Measurements from ENCODE around the gene RAPGEF5. TPM values are rescaled to one million over a fixed set of nuclear protein-coding genes. Genes with fewer than 3 reads are reported as not detected.

Gene RAPGEF5
- total and polyA plus RNA-seq, 4 donors, result 7.1 to 54.8 (median 13.0) TPM

DNA sequence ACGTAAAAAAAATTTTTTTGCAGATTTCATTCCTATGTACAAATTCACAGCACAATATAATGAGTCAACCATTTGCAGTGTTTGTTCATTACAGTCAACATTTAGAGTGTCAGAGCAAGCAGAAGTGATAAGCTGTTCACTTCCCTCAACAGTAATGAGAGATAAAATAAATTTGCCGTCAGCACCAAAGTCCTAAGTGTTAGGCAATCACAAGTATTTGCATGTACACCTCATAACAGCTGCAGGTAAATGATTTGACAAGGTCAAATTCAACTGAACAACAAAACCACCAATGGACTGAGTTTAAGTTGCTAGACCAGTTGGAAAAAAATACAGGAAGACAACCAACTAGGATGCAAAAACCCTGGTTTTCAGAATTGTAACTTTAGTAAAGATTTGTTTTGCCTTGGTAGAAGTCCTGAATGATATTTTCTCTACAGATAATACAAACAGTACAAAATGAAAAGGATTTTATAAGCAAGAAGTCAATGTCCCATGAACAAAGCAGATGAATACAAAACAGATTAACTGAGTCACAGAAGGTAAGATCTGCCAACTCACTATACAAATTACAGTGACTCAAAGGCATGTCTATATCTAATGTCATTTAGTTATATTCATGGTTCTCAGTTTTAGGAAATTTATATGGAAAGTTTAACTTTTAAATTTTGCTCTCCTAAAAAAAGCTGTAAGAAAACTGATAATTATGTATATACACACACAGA, 10.4 kb downstream of the RAPGEF5 start (continued):
- TF ChIP-seq, protein P1, sequence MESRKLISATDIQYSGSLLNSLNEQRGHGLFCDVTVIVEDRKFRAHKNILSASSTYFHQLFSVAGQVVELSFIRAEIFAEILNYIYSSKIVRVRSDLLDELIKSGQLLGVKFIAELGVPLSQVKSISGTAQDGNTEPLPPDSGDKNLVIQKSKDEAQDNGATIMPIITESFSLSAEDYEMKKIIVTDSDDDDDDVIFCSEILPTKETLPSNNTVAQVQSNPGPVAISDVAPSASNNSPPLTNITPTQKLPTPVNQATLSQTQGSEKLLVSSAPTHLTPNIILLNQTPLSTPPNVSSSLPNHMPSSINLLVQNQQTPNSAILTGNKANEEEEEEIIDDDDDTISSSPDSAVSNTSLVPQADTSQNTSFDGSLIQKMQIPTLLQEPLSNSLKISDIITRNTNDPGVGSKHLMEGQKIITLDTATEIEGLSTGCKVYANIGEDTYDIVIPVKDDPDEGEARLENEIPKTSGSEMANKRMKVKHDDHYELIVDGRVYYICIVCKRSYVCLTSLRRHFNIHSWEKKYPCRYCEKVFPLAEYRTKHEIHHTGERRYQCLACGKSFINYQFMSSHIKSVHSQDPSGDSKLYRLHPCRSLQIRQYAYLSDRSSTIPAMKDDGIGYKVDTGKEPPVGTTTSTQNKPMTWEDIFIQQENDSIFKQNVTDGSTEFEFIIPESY (IDR thresholded peaks at IDR 0.05), result peak; percentile 28
- TF ChIP-seq SP1 (IDR thresholded peaks at IDR 0.05), result peak; percentile 69
- peak; percentile 20 to 25 for TF ChIP-seq RAD21 (IDR thresholded peaks at IDR 0.05)
- peak; percentile 59 for TF ChIP-seq HNF4G (IDR thresholded peaks at IDR 0.05)
- peak in 1 of 2 donors; percentile 29 for TF ChIP-seq GABPA (IDR thresholded peaks at IDR 0.05 in 1 of 2, conservative IDR thresholded peaks at IDR 0.05 in 1 of 2)
- TF ChIP-seq JUND (IDR thresholded peaks at IDR 0.05), result peak; percentile 53 to 78
- peak; percentile 34 for TF ChIP-seq FOXA1 (IDR thresholded peaks at IDR 0.05)

DNA sequence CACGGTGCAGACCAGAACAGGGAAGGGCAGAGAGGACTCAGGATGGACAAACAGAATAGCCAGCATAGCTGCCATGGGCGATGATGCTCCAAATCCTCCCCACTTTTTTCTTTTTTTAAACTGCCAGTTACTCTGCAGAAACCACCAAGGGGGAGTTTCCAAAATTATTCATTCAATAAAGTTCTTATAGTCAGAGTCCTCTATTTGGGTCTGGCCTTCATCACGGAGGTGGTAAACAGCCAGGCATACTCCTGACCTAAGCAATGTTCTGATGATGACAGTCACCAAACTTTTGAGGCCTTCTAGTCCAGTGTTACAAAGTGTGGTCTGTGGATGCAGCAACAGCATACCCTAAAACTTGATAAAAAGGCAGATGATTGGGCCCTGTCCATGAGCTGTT, 12.3 kb downstream of the RAPGEF5 start:
- TF ChIP-seq, protein P2, sequence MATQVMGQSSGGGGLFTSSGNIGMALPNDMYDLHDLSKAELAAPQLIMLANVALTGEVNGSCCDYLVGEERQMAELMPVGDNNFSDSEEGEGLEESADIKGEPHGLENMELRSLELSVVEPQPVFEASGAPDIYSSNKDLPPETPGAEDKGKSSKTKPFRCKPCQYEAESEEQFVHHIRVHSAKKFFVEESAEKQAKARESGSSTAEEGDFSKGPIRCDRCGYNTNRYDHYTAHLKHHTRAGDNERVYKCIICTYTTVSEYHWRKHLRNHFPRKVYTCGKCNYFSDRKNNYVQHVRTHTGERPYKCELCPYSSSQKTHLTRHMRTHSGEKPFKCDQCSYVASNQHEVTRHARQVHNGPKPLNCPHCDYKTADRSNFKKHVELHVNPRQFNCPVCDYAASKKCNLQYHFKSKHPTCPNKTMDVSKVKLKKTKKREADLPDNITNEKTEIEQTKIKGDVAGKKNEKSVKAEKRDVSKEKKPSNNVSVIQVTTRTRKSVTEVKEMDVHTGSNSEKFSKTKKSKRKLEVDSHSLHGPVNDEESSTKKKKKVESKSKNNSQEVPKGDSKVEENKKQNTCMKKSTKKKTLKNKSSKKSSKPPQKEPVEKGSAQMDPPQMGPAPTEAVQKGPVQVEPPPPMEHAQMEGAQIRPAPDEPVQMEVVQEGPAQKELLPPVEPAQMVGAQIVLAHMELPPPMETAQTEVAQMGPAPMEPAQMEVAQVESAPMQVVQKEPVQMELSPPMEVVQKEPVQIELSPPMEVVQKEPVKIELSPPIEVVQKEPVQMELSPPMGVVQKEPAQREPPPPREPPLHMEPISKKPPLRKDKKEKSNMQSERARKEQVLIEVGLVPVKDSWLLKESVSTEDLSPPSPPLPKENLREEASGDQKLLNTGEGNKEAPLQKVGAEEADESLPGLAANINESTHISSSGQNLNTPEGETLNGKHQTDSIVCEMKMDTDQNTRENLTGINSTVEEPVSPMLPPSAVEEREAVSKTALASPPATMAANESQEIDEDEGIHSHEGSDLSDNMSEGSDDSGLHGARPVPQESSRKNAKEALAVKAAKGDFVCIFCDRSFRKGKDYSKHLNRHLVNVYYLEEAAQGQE (IDR thresholded peaks at IDR 0.05), result no peak
- peaks cover 5 to 36% (median 24%) of the 10 kb centered on the region in 4 donors for H3K4me1 ChIP-seq (ENCODE audit: control insufficient read depth in 4 of 4, insufficient read depth in 4 of 4, low read length in 3 of 4)
- peaks cover 0 to 2% (median 0%) of the 10 kb centered on the region in 4 donors for H3K9me3 ChIP-seq (ENCODE audit: control insufficient read depth in 4 of 4, low read length in 3 of 4)
- no peak for DNase-seq (ENCODE audit: low spot score)
- H3K36me3 ChIP-seq (ENCODE audit: control insufficient read depth in 4 of 4, insufficient read depth in 3 of 4, low read depth in 1 of 4, low read length in 3 of 4), result no peaks in the 10 kb centered on the region
- H3K27ac ChIP-seq (ENCODE audit: low read depth in 1 of 2, low read length in 2 of 2), result peak overlapping the region; percentile 90 to 92
- 79% methylated on average over 3 of the region's 3 CpGs for WGBS
- H3K9ac ChIP-seq (ENCODE audit: low read depth in 1 of 2, low read length in 2 of 2), result no peak overlapping the region
- H3K27me3 ChIP-seq (ENCODE audit: control insufficient read depth in 4 of 4, insufficient read depth in 4 of 4, low read length in 3 of 4), result no peaks in the 10 kb centered on the region
- no peak overlapping the region for H3K4me3 ChIP-seq (ENCODE audit: low read depth in 1 of 3, low read length in 3 of 3)

DNA sequence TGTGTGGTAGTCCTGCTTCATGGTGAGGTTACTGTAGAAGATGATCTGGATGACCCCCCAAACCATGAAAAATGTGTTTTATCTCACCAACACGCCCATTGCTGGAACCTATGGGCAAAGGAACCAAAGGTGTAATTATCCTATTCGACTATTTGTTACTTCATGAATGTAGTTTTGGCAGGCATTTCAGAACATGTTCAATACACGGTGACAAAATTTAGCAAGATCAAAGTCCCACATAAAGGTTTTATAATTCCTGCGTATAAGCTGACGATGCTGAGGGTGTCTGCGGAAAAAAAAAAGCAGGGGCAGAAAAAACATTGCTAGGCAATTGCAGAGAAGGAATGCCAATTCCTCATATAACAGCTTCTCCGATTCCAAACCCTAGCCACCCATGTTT, 13.3 kb downstream of the RAPGEF5 start:
- TF ChIP-seq, protein P1 (IDR thresholded peaks at IDR 0.05), result peak; percentile 29
- TF ChIP-seq TAF1 (conservative IDR thresholded peaks at IDR 0.05) (no peak), HNF4A (conservative IDR thresholded peaks at IDR 0.05) (peak; percentile 62 to 72), RXRA (IDR thresholded peaks at IDR 0.05) (peak in 1 of 2 donors; percentile 35), NR2F2 (IDR thresholded peaks at IDR 0.05) (no peak), EGR1 (IDR thresholded peaks at IDR 0.05; ENCODE audit: low read depth in 2 of 2) (no peak)
- WGBS, result 45% methylated on average over 7 of the region's 7 CpGs
- DNase-seq (ENCODE audit: low spot score), result no peak
- H3K36me3 ChIP-seq (ENCODE audit: control insufficient read depth in 4 of 4, insufficient read depth in 3 of 4, low read depth in 1 of 4, low read length in 3 of 4), result no peaks in the 10 kb centered on the region
- H3K9ac ChIP-seq (ENCODE audit: low read depth in 1 of 2, low read length in 2 of 2), result no peak overlapping the region
- H3K27me3 ChIP-seq (ENCODE audit: control insufficient read depth in 4 of 4, insufficient read depth in 4 of 4, low read length in 3 of 4), result no peaks in the 10 kb centered on the region
- no peak overlapping the region for H3K4me3 ChIP-seq (ENCODE audit: low read depth in 1 of 3, low read length in 3 of 3)
- H3K4me1 ChIP-seq (ENCODE audit: control insufficient read depth in 4 of 4, insufficient read depth in 4 of 4, low read length in 3 of 4), result peaks cover 5 to 41% (median 26%) of the 10 kb centered on the region in 4 donors
- H3K27ac ChIP-seq (ENCODE audit: low read depth in 1 of 2, low read length in 2 of 2), result peak overlapping the region; percentile 72 to 92
- peaks cover 0 to 2% (median 0%) of the 10 kb centered on the region in 4 donors for H3K9me3 ChIP-seq (ENCODE audit: control insufficient read depth in 4 of 4, low read length in 3 of 4)
